Stimulated activated CD8-positive, alpha-beta memory T cell treated with anti-CD3 and anti-CD28 coated beads, Interleukin-4, amount 100 ng/mL, for 4 hours (primary cell): ENCODE results near the gene NIT1.

Source experiments
- DNase-seq, 2 donors: peaks; one replicate each; pipeline ENCODE4 v3.0.0-alpha.2; 2020; ENCODE audit warnings: low read depth in 2 of 2, low spot score in 1 of 2

The NIT1 gene, protein sequence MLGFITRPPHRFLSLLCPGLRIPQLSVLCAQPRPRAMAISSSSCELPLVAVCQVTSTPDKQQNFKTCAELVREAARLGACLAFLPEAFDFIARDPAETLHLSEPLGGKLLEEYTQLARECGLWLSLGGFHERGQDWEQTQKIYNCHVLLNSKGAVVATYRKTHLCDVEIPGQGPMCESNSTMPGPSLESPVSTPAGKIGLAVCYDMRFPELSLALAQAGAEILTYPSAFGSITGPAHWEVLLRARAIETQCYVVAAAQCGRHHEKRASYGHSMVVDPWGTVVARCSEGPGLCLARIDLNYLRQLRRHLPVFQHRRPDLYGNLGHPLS

DNA sequence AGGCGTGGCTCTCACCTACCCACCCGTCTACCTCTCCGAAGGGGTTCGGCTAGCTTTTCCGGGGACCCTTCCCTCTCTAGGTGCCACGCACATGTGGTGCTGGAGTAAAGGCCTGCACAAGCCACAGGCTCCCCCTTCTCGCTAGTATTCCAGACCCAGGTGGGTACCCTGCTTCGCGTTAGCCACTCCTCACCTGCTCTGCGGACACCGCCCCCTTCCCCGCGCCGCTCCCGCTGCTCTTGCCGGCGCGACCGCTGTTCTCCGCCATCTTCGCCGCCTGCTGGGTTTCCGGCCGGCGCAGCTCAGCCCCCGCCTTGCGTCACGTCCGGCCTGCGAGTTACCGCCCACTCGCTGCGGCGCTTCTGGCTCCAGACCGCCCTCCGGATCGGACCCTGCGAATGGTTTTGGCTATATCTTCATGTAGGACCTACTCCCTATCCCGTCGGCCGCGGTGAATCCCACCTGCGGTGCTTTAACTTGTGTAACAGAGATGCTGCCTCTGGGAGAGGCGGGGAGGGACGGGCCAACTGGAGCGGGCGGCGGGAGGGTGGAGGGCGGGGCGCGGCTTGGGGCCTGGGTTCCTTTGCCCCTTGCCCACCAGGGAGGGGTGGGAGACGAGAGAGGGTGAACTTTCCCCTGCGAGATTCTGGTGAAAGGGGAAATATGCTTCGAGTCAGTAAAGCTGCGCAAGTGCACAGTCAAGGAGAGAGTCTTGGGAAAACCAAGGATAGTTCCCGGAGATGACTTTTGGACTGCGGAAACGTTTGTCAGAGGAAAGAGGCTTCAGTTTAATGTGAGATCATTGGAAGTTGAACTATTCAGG lies at the start of gene NIT1, which contains the start of gene PFDN2:
TSS of gene NIT1 (plus strand) at position 347 of the 823 bp plus-strand sequence. CDS start at position 419, 72 bp downstream.
TSS of gene PFDN2 (minus strand) at position 279 of the 823 bp plus-strand sequence. CDS start at position 268, 11 bp downstream.
- DNase-seq: peak; percentile 68

DNA sequence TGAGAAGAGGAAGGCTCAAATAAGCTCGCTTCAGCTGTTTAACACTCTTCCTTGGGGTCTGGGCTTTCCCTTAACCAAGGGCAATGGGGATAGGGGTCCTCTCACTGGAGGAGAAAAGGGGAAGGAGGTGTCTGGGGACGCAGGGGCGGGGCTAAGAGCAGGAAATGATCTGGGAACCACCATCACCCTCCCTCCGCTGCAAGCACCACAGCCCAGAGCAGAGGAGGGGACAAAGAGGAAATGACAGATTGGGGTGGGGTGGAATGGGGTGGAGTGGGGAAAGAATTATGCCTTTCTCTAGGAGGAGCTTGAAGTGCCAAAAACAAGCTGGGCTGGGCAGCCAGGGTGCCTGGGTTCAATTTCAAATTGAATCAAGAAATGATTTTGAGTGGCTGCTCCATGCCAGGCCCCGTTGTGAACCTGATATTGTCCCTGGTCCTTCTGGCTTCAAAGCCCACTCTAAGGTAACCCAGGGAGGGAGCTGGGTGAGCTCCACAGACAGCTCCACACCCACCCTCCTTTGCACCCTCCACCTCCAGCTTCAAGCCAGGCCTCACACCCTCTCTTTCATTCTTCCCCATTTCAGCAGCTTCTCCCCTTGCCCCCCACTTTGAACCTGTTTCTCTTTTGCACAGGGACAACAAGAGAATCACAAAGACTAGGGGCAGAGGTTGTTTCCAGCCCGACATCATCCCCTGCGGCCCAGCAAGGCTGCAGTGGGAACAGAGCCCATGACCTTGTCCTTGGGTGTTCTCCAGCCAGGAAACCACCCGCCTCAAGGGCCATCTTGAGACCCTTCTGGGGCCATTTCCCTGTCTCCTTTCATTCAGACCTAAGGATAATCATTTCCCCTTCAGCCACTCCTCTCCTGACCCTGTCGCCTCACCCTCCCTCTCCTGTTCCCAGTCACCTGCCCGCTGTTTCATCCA lies 49.3 kb upstream of the NIT1 start:
- DNase-seq: peak; percentile 53 to 70

DNA sequence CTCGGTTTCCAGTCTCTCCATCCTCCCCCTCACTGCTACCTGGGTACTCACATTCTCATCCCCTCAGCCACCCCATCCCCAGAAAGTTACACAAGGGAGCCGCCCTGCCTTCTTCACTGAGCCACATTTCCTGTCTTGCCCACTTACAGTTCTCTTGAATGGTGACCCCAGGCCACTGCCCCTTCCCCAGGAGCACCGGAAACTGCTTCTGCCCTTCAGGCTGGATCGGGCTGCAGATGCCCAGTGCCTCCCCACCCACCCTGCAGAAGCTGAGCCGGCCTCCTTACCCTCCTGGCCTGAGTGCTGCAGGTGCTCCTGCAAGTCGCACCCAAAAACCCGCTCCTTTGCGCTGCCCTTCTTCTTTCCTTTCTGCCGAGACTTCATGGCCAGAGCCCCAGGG lies 48.7 kb upstream of the NIT1 start:
- no peak for DNase-seq

DNA sequence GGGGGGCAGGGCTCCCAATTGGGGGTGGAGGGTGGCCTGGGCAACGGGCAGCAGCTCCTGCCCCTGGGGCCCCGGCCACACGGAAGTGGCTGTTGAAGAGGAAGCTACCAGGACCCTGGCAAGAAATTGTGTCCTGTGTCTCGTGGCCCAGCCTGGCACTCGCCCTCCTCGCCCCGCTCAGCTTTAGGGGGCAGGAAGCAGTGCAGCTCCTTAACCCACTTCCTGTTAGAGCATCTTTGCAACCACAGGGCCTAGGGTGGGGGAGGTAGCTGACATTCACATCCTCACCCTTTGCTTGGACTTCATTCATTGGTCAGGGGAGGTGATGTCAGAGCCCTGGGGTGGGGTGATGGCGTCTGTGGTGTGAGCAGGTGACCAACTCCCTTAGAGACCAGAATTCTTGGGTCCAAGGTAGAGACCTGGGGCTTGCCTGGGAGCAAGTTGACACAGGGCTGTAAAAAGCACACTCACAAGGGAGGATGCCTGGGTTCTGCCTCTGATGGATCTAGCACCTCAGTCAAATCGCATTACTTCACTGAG lies 48.1 kb upstream of the NIT1 start, which contains the start of gene ARHGAP30:
TSS of gene ARHGAP30 (minus strand) at position 161 of the 540 bp plus-strand sequence. CDS start 267 bp downstream, outside the sequence.
- peak; percentile 63 to 78 for DNase-seq

DNA sequence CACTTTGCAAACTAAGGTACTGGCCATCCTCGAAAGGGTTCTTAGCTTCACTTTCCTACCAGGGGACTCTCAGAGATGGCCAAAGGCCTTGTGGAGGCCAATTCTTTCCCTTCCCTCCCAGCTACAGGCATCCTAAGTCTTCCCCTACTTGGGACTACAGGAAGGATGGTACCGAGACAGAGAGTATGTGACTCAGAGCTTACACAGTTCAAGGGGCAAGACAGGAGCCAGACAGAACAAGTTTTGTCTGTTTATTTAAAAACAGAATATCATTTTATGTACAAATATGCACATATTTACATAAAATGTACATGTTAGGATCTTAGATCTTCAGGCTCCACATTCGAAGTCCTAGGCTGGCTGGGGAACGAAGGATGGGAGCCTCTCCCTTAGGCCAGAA lies 47.1 kb upstream of the NIT1 start:
- DNase-seq: no peak

DNA sequence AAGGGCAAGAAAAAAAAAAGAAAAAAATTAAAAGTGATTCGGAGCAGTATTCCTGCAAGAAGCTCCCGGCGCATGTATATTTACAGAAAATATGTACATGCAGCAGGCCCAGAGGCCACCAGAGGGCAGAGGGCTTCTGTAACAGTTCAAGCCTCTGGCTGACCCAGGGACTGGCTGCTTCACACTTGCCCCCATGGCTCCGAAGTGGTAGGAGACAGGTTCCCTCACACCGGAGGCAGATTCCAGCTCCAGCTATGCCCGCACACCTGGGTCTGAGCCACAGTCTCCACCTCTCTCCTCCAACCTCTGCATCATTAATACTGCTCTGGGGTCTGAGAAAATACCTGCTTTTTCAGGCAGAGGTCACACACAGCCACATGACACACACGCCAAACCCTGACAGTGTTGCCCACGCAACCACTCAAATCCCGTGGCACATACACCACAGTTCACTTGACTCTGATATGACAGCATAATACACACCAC lies 46.0 kb upstream of the NIT1 start:
- DNase-seq: no peak

DNA sequence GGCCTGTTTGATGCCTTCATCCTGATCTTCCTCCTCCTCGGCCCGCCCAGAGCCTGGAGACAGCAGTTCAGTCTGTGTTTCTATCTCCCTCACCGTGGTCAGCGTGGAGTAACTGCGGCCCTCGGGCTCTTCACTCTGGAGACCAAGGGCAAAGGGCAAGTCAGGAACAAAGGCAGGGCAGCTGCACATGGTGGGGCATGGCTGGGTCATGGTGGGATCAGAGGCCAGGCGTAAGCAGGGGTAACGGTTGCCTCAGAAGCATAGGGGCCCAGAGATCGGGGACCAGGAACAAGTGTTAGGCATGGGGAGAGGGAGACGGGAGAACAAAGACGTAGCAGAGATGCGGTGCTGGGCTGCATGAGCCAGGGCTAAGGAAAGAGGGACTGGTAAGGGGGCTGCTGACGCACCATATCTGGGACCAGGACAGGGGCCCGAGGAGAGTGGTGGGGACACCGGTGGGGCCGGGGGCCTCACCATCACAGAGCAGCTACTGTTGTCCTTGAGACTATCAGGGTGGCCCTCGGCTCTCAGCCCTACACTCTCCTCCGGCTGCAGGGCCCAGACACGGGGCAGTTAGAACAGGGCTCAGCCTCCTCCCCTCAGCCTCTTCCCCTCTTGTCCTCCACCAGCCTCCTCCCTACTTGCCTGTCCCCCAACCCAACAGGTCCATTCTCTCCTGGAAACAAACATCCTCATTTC lies 45.0 kb upstream of the NIT1 start:
- no peak for DNase-seq

DNA sequence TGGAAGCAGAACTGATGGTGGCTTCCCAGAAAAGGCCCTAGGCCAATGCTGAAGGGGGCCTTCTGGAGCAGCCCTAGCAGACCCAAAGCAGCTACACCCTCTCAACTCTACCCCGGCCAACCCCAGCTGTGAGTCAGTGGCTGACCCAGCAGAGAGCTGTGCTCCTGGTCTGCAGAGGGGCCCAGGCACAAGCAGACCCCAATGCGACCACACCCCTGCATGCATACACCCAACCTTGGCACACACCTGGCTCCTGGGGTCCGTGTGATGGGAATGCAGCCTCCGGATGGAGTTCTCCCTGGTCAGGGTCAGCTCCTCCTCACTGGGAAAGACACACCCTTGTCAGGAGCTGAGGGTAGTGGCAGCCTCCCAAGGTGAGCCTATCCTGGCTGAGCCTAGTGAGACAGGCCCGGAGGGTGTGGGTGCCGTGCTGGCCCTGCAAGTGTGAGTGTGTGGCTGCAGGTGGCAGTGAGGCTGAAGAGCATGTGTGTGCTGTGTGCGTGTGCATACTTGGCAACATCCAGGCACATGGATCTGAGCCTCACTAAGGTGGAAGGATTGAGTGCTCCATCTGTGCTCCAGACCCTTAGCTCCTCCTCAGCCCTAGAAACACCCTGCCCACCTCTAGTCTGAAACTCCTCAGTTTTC lies 44.3 kb upstream of the NIT1 start:
- DNase-seq: no peak

DNA sequence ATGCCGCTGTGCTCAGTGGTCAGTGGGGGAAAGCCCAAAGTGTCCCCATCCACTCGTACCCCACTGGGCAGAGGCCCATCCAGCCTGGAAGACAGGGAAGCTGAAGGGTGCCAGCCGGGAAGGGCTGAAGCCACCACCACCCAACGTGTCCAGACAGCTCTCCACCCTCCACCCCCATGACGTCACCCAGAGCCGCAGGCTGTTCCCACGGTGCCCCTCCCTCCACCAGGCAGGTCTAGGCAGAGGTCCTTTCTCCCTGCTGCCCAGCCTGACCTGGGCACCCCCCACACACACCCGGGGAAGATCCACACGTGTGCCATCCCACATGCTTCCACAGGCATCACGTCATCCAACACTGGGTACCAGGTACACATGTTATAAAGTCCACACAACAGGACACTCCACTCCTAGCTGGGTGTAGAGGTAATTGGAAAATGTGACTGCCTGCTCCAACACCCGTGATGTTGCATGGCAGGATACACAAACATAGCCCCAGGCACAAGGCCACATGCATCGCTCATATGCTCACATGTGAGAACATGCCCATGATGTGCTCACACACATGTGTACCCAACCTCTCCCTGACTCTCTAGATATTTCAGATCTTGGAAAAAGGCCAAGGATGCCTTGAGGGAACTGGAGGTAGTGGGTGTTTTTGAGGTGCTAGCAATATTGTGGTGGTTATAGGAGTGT lies 43.1 kb upstream of the NIT1 start:
- DNase-seq: no peak

DNA sequence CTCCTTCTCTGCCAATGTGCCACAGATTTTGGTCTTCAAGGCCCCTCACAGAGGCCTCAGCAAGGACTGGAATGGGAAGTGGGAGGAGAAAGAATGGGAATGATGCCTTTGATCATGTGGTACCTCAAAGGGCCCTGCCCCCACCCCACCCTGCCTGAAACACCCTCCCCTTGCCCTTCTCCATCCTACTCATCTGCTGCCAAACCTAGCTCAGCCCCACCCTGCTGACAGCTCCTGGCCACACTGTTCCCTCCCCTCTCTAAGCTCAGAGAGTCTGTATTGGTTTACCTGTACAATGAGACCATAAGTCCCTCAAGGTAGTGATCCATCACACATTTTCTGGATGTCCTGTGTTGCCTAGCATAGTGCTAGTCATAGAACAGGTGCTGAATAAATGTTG lies 41.5 kb upstream of the NIT1 start:
- no peak for DNase-seq

DNA sequence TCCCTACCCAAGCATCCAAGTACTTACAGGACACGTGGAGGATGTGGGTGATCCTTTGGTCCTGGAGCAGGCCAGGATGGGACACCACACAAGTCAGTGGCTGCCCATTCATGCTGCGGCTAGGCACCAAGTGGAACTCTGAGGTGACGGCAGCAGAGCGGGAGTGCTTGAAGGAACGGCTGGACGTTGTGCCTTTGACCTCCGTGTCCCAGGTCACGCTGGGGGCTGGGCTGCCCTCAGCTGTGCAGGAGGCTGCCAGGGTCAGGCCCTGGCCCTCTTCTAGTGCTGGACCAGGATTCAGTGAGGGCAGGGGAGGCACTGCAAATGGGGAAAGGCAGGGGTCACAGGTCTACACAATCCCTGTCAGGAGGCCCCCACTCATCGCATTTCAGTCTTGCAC lies 40.5 kb upstream of the NIT1 start:
- DNase-seq: no peak

DNA sequence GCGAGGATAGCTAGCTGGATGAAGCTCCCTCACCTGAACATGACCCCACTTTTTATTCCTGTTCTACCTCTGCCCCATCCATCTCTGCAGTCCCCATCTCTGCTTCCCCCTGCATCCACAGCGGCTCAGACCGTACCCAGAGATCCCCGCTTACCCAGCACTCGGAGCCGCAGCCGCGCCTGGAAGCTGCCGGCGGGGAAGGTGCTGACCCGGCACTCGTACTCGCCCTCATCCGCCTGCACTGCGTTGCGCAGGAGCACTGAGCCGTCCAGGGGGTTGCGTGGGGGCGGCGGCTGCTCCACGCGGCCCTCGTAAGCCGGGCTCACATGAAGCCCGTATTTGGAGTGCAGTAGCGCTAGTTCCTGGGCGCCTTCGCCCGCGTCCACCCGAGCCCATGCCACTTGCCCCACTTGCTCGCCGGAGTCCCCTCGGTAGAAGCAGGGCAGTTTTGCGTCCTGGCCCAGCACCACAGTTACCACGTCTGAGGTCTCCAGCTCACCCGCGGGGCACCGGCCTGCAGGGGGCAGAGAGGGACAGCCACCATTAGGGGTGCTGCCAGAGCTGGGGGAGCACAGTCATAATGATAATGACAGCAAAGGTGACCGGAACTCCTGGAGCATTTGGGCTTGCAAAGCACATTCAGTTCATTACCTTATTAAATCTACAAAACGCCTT lies 38.3 kb upstream of the NIT1 start:
- no peak for DNase-seq

DNA sequence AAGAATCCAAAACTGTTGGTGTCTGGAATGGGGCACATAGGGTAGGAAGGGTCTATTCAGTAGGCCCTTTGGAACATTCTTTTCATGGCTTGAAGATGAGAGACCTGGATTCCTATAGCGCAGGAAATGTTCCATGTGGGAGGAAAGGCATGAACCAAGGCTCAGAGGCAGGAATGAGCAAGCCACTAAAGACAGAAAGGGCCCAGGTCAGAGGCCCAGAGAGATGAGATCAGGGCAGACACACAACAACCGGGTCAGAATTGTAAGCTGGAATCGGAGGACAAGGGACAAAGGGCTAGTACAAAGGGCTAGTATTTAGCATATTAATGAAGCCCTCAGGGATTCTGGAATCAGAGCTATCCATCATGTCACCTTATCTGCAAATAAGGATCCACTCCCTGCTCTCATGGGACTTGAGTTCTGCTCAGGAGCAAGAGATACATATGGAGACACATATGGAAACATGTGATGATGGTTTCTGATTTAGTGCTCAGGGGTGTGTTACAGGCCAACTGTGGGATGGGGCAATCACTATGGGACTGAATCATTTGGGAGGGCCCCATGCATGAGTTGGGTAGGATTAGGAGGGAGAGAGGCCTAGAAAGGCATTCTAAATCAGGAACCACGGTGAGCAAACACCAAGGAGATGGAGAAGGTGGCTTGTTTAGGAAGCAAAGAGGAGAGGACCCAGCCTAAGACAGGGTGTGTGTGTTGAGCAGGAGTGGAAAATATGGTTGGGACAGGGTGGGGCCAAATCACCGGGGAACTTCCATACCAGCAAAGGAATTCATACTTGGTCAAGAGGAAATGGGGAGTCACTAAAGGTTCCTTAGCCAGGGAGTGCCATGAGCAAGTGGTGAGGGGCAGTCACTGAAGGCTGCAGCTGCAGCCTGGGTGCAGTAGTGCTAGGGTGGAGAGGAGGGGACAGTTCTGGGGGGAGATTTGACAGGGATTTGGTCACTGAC lies 37.2 kb upstream of the NIT1 start:
- no peak for DNase-seq

DNA sequence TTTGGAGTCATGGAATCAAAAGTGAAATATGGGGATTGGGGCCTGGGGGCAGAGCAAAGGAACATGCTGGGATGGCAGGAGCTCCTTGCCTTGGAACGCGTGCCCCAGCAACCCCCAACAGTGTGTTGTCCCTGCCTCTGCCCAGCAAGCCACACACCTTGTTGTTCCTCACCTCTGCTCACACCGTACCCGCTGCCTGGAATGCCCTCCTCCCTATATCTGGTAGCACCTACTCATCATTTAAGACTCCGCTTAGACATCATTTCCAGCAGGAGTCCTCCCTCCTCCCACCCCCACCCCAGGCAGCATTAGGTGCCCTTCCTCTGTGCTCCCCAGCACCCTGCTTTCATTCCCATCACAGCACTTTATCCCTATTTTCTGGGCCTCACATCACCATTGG lies 36.4 kb upstream of the NIT1 start:
- no peak for DNase-seq

DNA sequence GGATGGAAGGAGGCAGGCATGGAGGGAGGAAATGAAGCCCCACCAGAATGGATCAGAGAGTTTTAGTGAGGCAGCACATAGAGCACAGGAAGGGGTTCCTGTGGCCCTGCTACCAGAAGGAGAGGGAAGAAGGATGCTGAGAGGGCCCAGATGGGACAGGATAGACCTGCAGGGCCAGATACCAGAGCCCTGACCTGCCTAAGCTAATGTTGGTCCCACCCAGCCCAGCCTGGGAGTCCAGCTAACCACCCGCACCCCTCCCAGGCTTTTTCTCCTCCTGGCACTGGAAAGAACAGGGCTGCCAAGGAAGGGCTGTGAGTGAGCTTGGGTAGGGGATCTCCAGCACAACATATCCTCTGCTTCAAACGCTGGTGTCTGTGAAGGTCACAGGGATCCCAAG lies 35.4 kb upstream of the NIT1 start:
- DNase-seq: no peak

DNA sequence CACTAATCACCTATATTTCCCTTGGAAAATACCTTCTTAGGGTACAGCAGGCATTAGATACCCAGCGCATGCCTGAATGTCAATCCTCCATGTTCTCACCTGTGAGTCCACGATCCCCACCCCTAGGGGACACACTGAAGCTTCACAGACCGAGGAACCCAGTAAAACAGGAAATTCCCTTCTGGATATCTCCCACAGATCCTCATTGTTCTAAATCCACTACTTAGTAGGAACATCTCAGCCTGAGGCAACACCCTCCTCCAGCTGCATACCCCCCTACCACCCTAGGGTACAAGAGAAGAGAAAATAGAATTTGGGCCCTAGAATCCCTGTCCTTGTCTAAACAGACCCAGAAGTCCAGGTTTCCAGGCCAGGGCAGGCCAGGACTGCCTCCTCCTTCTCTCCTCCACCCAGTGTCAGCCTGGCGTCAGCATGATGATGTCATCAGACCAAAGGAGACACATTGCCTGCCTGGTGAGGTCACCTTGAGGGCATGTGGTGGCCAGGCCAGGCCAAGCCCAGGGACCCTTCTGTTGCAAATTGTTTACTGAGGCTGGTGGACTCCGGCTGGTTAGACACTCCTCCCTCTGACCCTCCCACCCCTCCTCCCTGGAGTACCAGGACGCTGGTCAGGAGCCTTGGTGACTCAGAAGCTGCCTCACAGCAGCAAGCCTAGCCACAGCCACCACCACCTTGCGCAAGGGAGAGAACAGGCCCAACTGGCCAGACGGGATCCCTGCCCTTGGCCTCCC lies 34.7 kb upstream of the NIT1 start:
- no peak for DNase-seq
